PC-3 (cell line): ENCODE results near the gene BZW2. TPM values are rescaled to one million over a fixed set of nuclear protein-coding genes. Genes with fewer than 3 reads are reported as not detected.

Experiments used
- ATAC-seq: fragments of 200-7000 bp; cut with Tn5 transposase; 2 replicates; pipeline ENCODE4 v1.9.1; 2020; ENCODE audit warnings: mild to moderate bottlenecking, moderate library complexity
- BruUV-seq: library from RNA; stranded (reverse); fragments of 400-500 nt; replicated peaks from 2 replicates; lab custom pipeline; 2021; lab: Mats Ljungman, UMichigan
- CTCF ChIA-PET: fragments of 300-600 bp; sonication (Branson Sonifier 250); formaldehyde crosslinking; loops from one replicate; lab custom pipeline; 2022; ENCODE audit warnings: antibody characterized with exemption; lab: Charles Lee
- POLR2A ChIA-PET: fragments of 300-600 bp; sonication (Branson Sonifier 250); formaldehyde crosslinking; loops from one replicate; lab custom pipeline; 2022; ENCODE audit warnings: antibody characterized with exemption; ENCODE audit not compliant: unreplicated experiment; lab: Charles Lee
- DNase-seq: peaks from one replicate; pipeline ENCODE4 v3.0.0-alpha.2; 2015
- H2AFZ ChIP-seq: fragments of 300-600 bp; sonication (generic); 2 replicates; pipeline ENCODE4 v1.6.0; 2016; ENCODE audit warnings: antibody characterized with exemption, low read length
- H3F3A ChIP-seq: fragments of 300-600 bp; sonication (generic); one replicate; pipeline ENCODE4 v1.6.0; 2017; ENCODE audit warnings: antibody characterized with exemption, low read length, control low read depth, mild to moderate bottlenecking; ENCODE audit not compliant: unreplicated experiment
- H3K27ac ChIP-seq: fragments of 300-600 bp; sonication (generic); 2 replicates; pipeline ENCODE4 v1.5.1; 2016; ENCODE audit warnings: mild to moderate bottlenecking, low read length
- H3K27me3 ChIP-seq: fragments of 300-600 bp; sonication (generic); 2 replicates; pipeline ENCODE4 v1.6.1; 2016; ENCODE audit warnings: low read length, mixed read lengths
- H3K36me3 ChIP-seq: fragments of 300-600 bp; sonication (generic); 2 replicates; pipeline ENCODE4 v1.6.1; 2016; ENCODE audit warnings: low read depth, mixed run types, low read length, mixed read lengths
- H3K4me1 ChIP-seq: fragments of 300-600 bp; sonication (generic); 2 replicates; pipeline ENCODE4 v1.5.1; 2016; ENCODE audit warnings: low read length; ENCODE audit not compliant: insufficient read depth
- H3K4me2 ChIP-seq: fragments of 300-600 bp; sonication (generic); 2 replicates; pipeline ENCODE4 v1.6.0; 2016; ENCODE audit warnings: low read length
- H3K4me3 ChIP-seq: fragments of 300-600 bp; sonication (generic); 2 replicates; pipeline ENCODE4 v1.5.1; 2016; ENCODE audit warnings: mild to moderate bottlenecking, low read length, mixed read lengths
- H3K79me2 ChIP-seq: fragments of 300-600 bp; sonication (generic); 2 replicates; pipeline ENCODE4 v1.6.1; 2017; ENCODE audit warnings: low read length, mixed read lengths
- H3K9ac ChIP-seq: fragments of 300-600 bp; sonication (generic); 2 replicates; pipeline ENCODE4 v1.6.0; 2016; ENCODE audit warnings: mild to moderate bottlenecking, low read length
- H3K9me2 ChIP-seq: fragments of 300-600 bp; sonication (generic); replicated peaks from 2 replicates; pipeline ENCODE4 v1.6.1; 2016; ENCODE audit warnings: mixed run types, low read length, mixed read lengths
- H3K9me3 ChIP-seq: fragments of 300-600 bp; sonication (generic); 2 replicates; pipeline ENCODE4 v1.6.1; 2016; ENCODE audit warnings: low read length, mixed read lengths
- H4K20me1 ChIP-seq: fragments of 300-600 bp; sonication (generic); 2 replicates; pipeline ENCODE4 v1.6.1; 2016; ENCODE audit warnings: low read length, mixed read lengths
- EZH2 ChIP-seq: fragments of 300-600 bp; sonication (generic); IDR thresholded peaks from one replicate; pipeline ENCODE4 v1.6.1; 2017; ENCODE audit warnings: antibody characterized with exemption, mild to moderate bottlenecking, low read length; ENCODE audit not compliant: unreplicated experiment
- EZH2phosphoT487 ChIP-seq: fragments of 300-600 bp; sonication (generic); IDR thresholded peaks from 2 replicates; pipeline ENCODE4 v1.6.1; 2018; ENCODE audit warnings: mild to moderate bottlenecking, antibody characterized with exemption, low read length, borderline replicate concordance
- intact Hi-C: fragments of 100-400 bp; cut with micrococcal nuclease; formaldehyde crosslinking; loops from 2 replicates; pipeline ENCODE4 v1.9.0; 2023
- total RNA-seq: library from RNA; depleted of rRNA; stranded (reverse); fragments of >200 nt; gene quantifications from 2 replicates; pipeline ENCODE4 v1.2.3, GENCODE V29; 2014
- TF ChIP-seq, protein P1 (sequence below): fragments of 300-600 bp; sonication (generic); conservative IDR thresholded peaks from 2 replicates; pipeline ENCODE4 v1.5.1; 2017; ENCODE audit warnings: antibody characterized with exemption, low read depth, mild to moderate bottlenecking, low read length

Gene BZW2
- total RNA-seq, 1 experiment from 2014 or later = 86.1 TPM

DNA sequence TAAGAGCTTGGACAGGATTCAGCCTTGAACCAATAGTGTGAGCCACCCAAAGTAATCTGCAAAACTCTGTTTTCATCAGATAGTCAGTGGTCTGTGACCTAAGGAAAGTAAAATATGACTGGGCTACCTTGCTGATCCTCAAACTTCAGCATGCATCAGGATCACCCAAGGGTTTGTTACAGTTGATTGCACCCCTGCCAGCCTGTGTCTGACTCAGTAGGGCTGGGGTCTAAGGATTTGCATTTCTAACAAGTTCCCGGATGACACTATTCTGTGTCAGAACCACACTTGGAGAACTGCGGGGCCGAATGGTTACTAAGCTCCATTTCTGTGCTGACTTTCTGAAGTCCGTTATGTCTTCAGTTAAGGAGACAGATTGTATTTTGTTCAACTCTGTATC, 66.9 kb downstream of the BZW2 start:
- no peak overlapping the region for H3K4me2 ChIP-seq
- ChIA-PET POLR2A (no interaction called here), CTCF (interaction anchor here (1.0 kb wide), 1 partner anchor 10 kb away, joined by 4 read pairs; no protein-coding TSS in a partner anchor)
- no TSS peak for BruUV-seq
- no peak overlapping the region for H3K9ac ChIP-seq
- no peaks in the 10 kb centered on the region for H3K9me3 ChIP-seq
- peak overlapping the region; percentile 45 for H3K27ac ChIP-seq
- ATAC-seq (peak; percentile 33), DNase-seq (peak; percentile 62)
- no peaks in the 10 kb centered on the region for H3K9me2 ChIP-seq
- H3K4me3 ChIP-seq = no peak overlapping the region
- no peaks in the 10 kb centered on the region for H4K20me1 ChIP-seq
- TF ChIP-seq, protein P1, sequence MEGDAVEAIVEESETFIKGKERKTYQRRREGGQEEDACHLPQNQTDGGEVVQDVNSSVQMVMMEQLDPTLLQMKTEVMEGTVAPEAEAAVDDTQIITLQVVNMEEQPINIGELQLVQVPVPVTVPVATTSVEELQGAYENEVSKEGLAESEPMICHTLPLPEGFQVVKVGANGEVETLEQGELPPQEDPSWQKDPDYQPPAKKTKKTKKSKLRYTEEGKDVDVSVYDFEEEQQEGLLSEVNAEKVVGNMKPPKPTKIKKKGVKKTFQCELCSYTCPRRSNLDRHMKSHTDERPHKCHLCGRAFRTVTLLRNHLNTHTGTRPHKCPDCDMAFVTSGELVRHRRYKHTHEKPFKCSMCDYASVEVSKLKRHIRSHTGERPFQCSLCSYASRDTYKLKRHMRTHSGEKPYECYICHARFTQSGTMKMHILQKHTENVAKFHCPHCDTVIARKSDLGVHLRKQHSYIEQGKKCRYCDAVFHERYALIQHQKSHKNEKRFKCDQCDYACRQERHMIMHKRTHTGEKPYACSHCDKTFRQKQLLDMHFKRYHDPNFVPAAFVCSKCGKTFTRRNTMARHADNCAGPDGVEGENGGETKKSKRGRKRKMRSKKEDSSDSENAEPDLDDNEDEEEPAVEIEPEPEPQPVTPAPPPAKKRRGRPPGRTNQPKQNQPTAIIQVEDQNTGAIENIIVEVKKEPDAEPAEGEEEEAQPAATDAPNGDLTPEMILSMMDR = no peak
- TF ChIP-seq EZH2 (no peak), EZH2phosphoT487 (no peak)
- no peaks in the 10 kb centered on the region for H3K79me2 ChIP-seq
- no peaks in the 10 kb centered on the region for H3F3A ChIP-seq
- peaks cover 28% of the 10 kb centered on the region for H3K4me1 ChIP-seq
- H3K36me3 ChIP-seq = peaks cover 2% of the 10 kb centered on the region; the same call in 1 of the 2 replicates
- no peak overlapping the region for H2AFZ ChIP-seq
- intact Hi-C loops = loop anchor here (5.0 kb wide), 1 partner anchor 54 kb away; no protein-coding TSS in a partner anchor
- no peaks in the 10 kb centered on the region for H3K27me3 ChIP-seq

DNA sequence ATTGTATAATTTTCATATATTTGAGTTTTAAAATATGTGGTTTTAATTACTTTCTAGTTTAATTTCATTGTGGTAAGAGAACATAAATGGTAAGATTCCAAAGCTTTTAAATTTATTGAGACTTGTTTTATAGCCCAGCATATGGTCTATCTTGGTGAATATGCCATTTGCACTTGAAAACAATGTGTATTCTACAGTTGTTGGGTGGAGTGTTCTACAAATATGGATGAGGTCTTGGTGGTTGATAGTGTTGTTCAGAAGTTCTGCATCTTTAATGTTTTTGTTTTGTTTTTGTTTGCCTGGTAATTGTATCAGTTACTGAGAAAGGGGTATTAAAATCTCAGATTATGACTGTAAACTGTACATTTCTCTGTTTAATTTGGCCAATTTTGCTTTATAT, 69.9 kb downstream of the BZW2 start:
- no peaks in the 10 kb centered on the region for H4K20me1 ChIP-seq
- no peaks in the 10 kb centered on the region for H3K9me2 ChIP-seq
- ATAC-seq = no peak
- H3K79me2 ChIP-seq = no peaks in the 10 kb centered on the region
- H3K36me3 ChIP-seq = no peaks in the 10 kb centered on the region
- CTCF ChIA-PET = no interaction called here
- no peak overlapping the region for H3K27ac ChIP-seq
- no peaks in the 10 kb centered on the region for H3F3A ChIP-seq
- intact Hi-C loops = no loop called here
- peaks cover 20% of the 10 kb centered on the region for H3K4me1 ChIP-seq
- BruUV-seq = no TSS peak
- DNase-seq = no peak
- H3K9me3 ChIP-seq = no peaks in the 10 kb centered on the region
- no peak overlapping the region for H2AFZ ChIP-seq
- POLR2A ChIA-PET = no interaction called here
- H3K4me3 ChIP-seq = no peak overlapping the region
- TF ChIP-seq, protein P1 = no peak
- TF ChIP-seq EZH2phosphoT487 (no peak), EZH2 (no peak)
- no peak overlapping the region for H3K9ac ChIP-seq
- no peaks in the 10 kb centered on the region for H3K27me3 ChIP-seq
- H3K4me2 ChIP-seq = no peak overlapping the region

DNA sequence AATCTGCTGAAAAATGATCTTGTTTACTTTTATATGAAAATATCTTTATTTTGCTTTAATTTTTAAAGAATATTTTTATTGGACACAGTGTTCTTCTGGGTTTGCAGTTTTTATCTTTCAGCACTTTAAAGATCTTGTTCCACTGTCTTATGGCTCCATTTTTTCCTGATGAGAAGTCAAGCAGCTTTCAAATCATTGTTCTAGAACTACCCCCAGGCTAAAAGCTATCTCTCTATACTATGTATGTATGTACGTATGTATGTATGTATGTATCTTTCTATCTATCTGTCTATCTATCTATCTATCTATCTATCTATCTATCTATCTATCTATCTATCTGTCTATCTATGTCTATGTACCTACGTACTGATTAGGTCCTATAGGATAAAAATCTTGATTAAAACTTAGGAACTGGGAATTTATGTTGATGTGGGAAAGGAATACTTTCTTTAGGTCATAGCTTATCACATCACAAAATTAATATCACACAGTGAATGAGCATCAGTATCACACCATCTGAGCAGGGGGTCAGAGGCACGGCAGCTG, 72.2 kb downstream of the BZW2 start:
- Histone ChIP-seq H3K79me2 (no peaks in the 10 kb centered on the region), H2AFZ (no peak overlapping the region), H4K20me1 (no peaks in the 10 kb centered on the region), H3K4me3 (no peak overlapping the region), H3F3A (no peaks in the 10 kb centered on the region), H3K27ac (no peak overlapping the region), H3K27me3 (no peaks in the 10 kb centered on the region), H3K9me2 (no peaks in the 10 kb centered on the region), H3K4me1 (peaks cover 1% of the 10 kb centered on the region; the same call in 1 of the 2 replicates), H3K4me2 (no peak overlapping the region), H3K36me3 (no peaks in the 10 kb centered on the region), H3K9me3 (no peaks in the 10 kb centered on the region), H3K9ac (no peak overlapping the region)
- POLR2A ChIA-PET = interaction anchor here (0.6 kb wide), 1 partner anchor 37 kb away, joined by 3 read pairs; no protein-coding TSS in a partner anchor
- no TSS peak for BruUV-seq
- TF ChIP-seq, protein P1 = no peak
- TF ChIP-seq EZH2 = no peak
- TF ChIP-seq EZH2phosphoT487 = no peak
- ATAC-seq (no peak), DNase-seq (no peak)
- CTCF ChIA-PET = no interaction called here
- intact Hi-C loops = no loop called here
